Activated naive CD4-positive, alpha-beta T cell treated with anti-CD3 and anti-CD28 coated beads, Interleukin-2, amount 50 U/mL, for 72 hours (primary cell): ENCODE data around the gene MAPK6. TPM values are rescaled to one million over a fixed set of nuclear protein-coding genes. Genes with fewer than 3 reads are reported as not detected.
A peak's percentile ranks its signal among the peaks of the same experiment; 100 is the strongest.
"Not testable (repeated sequence)": the region's sequence is repeated elsewhere in the genome, so short reads cannot be mapped to it uniquely, and the experiment has no call there.

ENCODE experiments used
- ATAC-seq, 2 donors: fragments of 150-1000 bp; cut with Tn5 transposase; 2 replicates each; pipeline ENCODE4 v1.10.0; 2021; ENCODE audit warnings: mild to moderate bottlenecking in 2 of 2, moderate library complexity in 2 of 2
- DNase-seq, 2 donors: peaks; one replicate each; pipeline ENCODE4 v3.0.0; 2021 to 2022; ENCODE audit warnings: low spot score in 2 of 2
- H3K27ac Mint-ChIP-seq, 2 donors: one replicate each; pipeline ENCODE4 v1.8.0; 2022; ENCODE audit warnings: mild to moderate bottlenecking in 2 of 2, mixed read lengths in 2 of 2
- H3K36me3 Mint-ChIP-seq, 2 donors: one replicate each; pipeline ENCODE4 v1.8.0; 2022; ENCODE audit warnings: mixed read lengths in 2 of 2
- H3K9me3 Mint-ChIP-seq, 2 donors: one replicate each; pipeline ENCODE4 v1.8.0; 2022; ENCODE audit warnings: mixed read lengths in 2 of 2
- total RNA-seq, 2 donors: library from RNA; stranded (reverse); gene quantifications; one replicate each; pipeline ENCODE4 v1.2.3, GENCODE V29; 2022

The MAPK6 gene
- total RNA-seq, 2 donors from 2014 or later, result 15.2 to 30.9 TPM

GRCh38 chr15:52082197-52083036 is 63.4 kb downstream of the MAPK6 start:
- ATAC-seq, result peak in 1 of 2 donors; percentile 28
- no peak for DNase-seq
- H3K36me3 Mint-ChIP-seq, result no peaks in the 10 kb centered on the region
- no peaks in the 10 kb centered on the region for H3K9me3 Mint-ChIP-seq
- H3K27ac Mint-ChIP-seq, result no peak overlapping the region

GRCh38 chr15:52083037-52083359 is 64.0 kb downstream of the MAPK6 start:
- not testable (repeated sequence) for DNase-seq, ATAC-seq, H3K27ac Mint-ChIP-seq, H3K36me3 Mint-ChIP-seq, H3K9me3 Mint-ChIP-seq

- Mint-ChIP-seq H3K27ac (peak overlapping the region in 1 of 2 donors; percentile 8), H3K9me3 (no peaks in the 10 kb centered on the region), H3K36me3 (no peaks in the 10 kb centered on the region)
- ATAC-seq (no peak), DNase-seq (no peak)
Observed at GRCh38 chr15:52083603-52084002, 64.6 kb downstream of the MAPK6 start.

GRCh38 chr15:52085299-52085698 is 66.3 kb downstream of the MAPK6 start:
- DNase-seq (no peak), ATAC-seq (no peak)
- H3K27ac Mint-ChIP-seq, result no peak overlapping the region
- peaks cover 7 to 10% of the 10 kb centered on the region in 2 donors for H3K9me3 Mint-ChIP-seq
- peaks cover 7 to 10% of the 10 kb centered on the region in 2 donors for H3K36me3 Mint-ChIP-seq

GRCh38 chr15:52086011-52086786 is 67.2 kb downstream of the MAPK6 start:
- peaks cover 9 to 13% of the 10 kb centered on the region in 2 donors for H3K9me3 Mint-ChIP-seq
- no peak for DNase-seq
- H3K36me3 Mint-ChIP-seq, result peaks cover 7 to 12% of the 10 kb centered on the region in 2 donors
- ATAC-seq, result no peak
- no peak overlapping the region for H3K27ac Mint-ChIP-seq

- no peak for ATAC-seq
- peaks cover 7 to 12% of the 10 kb centered on the region in 2 donors for H3K36me3 Mint-ChIP-seq
- peaks cover 9 to 13% of the 10 kb centered on the region in 2 donors for H3K9me3 Mint-ChIP-seq
- DNase-seq, result no peak
- H3K27ac Mint-ChIP-seq, result no peak overlapping the region
Observed at GRCh38 chr15:52090193-52090592, 71.2 kb downstream of the MAPK6 start.

GRCh38 chr15:52093167-52093538 is 74.1 kb downstream of the MAPK6 start:
- H3K27ac Mint-ChIP-seq, result no peak overlapping the region
- DNase-seq, result no peak
- H3K36me3 Mint-ChIP-seq, result peaks cover 7 to 12% of the 10 kb centered on the region in 2 donors
- no peak for ATAC-seq
- peaks cover 9 to 13% of the 10 kb centered on the region in 2 donors for H3K9me3 Mint-ChIP-seq

- Mint-ChIP-seq H3K36me3 (peaks cover 7 to 12% of the 10 kb centered on the region in 2 donors), H3K27ac (no peak overlapping the region), H3K9me3 (peaks cover 9 to 13% of the 10 kb centered on the region in 2 donors)
- DNase-seq, result no peak
- no peak for ATAC-seq
Observed at GRCh38 chr15:52093539-52094510, 74.8 kb downstream of the MAPK6 start.

- no peak for ATAC-seq
- Mint-ChIP-seq H3K9me3 (peaks cover 4 to 6% of the 10 kb centered on the region in 2 donors), H3K36me3 (peaks cover 0 to 5% of the 10 kb centered on the region in 2 donors)
Observed at GRCh38 chr15:52094811-52095584, 76.0 kb downstream of the MAPK6 start.

GRCh38 chr15:52095597-52096262 is 76.7 kb downstream of the MAPK6 start:
- Mint-ChIP-seq H3K36me3 (no peaks in the 10 kb centered on the region), H3K9me3 (no peaks in the 10 kb centered on the region), H3K27ac (no peak overlapping the region)
- no peak for ATAC-seq
- no peak for DNase-seq

More at GRCh38 chr15:52094811-52095584, 76.0 kb downstream of the MAPK6 start:
- no peak for DNase-seq
- H3K27ac Mint-ChIP-seq, result no peak overlapping the region

GRCh38 chr15:52096536-52096935 is 77.5 kb downstream of the MAPK6 start:
- DNase-seq, ATAC-seq, H3K9me3 Mint-ChIP-seq, H3K27ac Mint-ChIP-seq, H3K36me3 Mint-ChIP-seq: not testable (repeated sequence)

GRCh38 chr15:52097180-52097579 is 78.2 kb downstream of the MAPK6 start:
- no peak for DNase-seq
- no peak overlapping the region for H3K27ac Mint-ChIP-seq
- no peak for ATAC-seq
- H3K36me3 Mint-ChIP-seq, result no peaks in the 10 kb centered on the region
- no peaks in the 10 kb centered on the region for H3K9me3 Mint-ChIP-seq

GRCh38 chr15:52098323-52098722 is 79.3 kb downstream of the MAPK6 start:
- Mint-ChIP-seq H3K36me3 (no peaks in the 10 kb centered on the region), H3K9me3 (no peaks in the 10 kb centered on the region), H3K27ac (no peak overlapping the region)
- ATAC-seq (no peak), DNase-seq (no peak)

- no peak overlapping the region for H3K27ac Mint-ChIP-seq
- ATAC-seq (no peak), DNase-seq (no peak)
- no peaks in the 10 kb centered on the region for H3K36me3 Mint-ChIP-seq
- H3K9me3 Mint-ChIP-seq, result no peaks in the 10 kb centered on the region
Observed at GRCh38 chr15:52099651-52100272, 80.7 kb downstream of the MAPK6 start.

- Mint-ChIP-seq H3K9me3 (no peaks in the 10 kb centered on the region), H3K27ac (peak overlapping the region in 1 of 2 donors; percentile 33), H3K36me3 (no peaks in the 10 kb centered on the region)
- ATAC-seq (peak in 1 of 2 donors; percentile 14), DNase-seq (no peak)
Observed at GRCh38 chr15:52100807-52101442, 81.9 kb downstream of the MAPK6 start.
